Uterus (tissue), 4 donors: Measurements from ENCODE around the gene TIGD3. TPM values are rescaled to one million over a fixed set of nuclear protein-coding genes. Genes with fewer than 3 reads are reported as not detected.

Source experiments
- DNase-seq, 2 donors: peaks; one replicate each; pipeline ENCODE4 v3.0.0-alpha.2; 2019 to 2020
- H3K27ac ChIP-seq, 2 donors: fragments of 200-600 bp; sonication (generic); 1 replicate in 1 of 2; 2 replicates in 1 of 2; pipeline ENCODE4 v1.5.1; 2016 to 2018
- H3K27me3 ChIP-seq, 2 donors: fragments of 200-600 bp; sonication (generic); one replicate each; pipeline ENCODE4 v1.5.1; 2018 to 2019; ENCODE audit warnings: control low read depth in 1 of 2
- H3K36me3 ChIP-seq, 2 donors: fragments of 200-600 bp; sonication (generic); one replicate each; pipeline ENCODE4 v1.5.1; 2019; ENCODE audit warnings: control low read depth in 1 of 2
- H3K4me1 ChIP-seq, 2 donors: fragments of 200-600 bp; sonication (generic); one replicate each; pipeline ENCODE4 v1.5.1; 2018 to 2019; ENCODE audit warnings: control low read depth in 1 of 2
- H3K4me3 ChIP-seq, 2 donors: fragments of 200-600 bp; sonication (generic); 1 replicate in 1 of 2; 2 replicates in 1 of 2; pipeline ENCODE4 v1.5.1; 2018 to 2019; ENCODE audit warnings: mild to moderate bottlenecking in 1 of 2
- H3K9me3 ChIP-seq, 2 donors: fragments of 200-600 bp; sonication (generic); one replicate each; pipeline ENCODE4 v1.5.1; 2019; ENCODE audit warnings: control low read depth in 1 of 2
- POLR2A ChIP-seq, 2 donors: fragments of 450-650 bp; IDR thresholded peaks; one replicate each; pipeline ENCODE4 v1.6.1; 2016; ENCODE audit warnings: antibody characterized with exemption in 2 of 2, mild to moderate bottlenecking in 1 of 2, moderate library complexity in 1 of 2
- intact Hi-C: fragments of 100-400 bp; cut with DNase I; formaldehyde crosslinking; loops from one replicate; pipeline ENCODE4 v1.15.1; 2023; ENCODE audit warnings: low total_unique reads
- total RNA-seq, 4 donors: library from RNA; depleted of rRNA in 3 of 4; stranded (reverse); fragments of >200 nt in 3 of 4; gene quantifications; one replicate each; pipeline versions ENCODE4 v1.1.0 to v1.2.4, GENCODE V29; 2014 to 2023
- TF ChIP-seq, protein P1 (sequence below), 4 experiments: fragments of 200-600 bp in 2 of 4; fragments of 450-650 bp in 2 of 4; sonication (generic) in 2 of 4; IDR thresholded peaks; one replicate each; pipeline ENCODE4 v1.5.1; 2016 to 2019; ENCODE audit warnings: antibody characterized with exemption in 4 of 4, mild to moderate bottlenecking in 2 of 4, moderate library complexity in 1 of 4
- donor health status: DM: yes; HTN: yes; CAD: no.

TIGD3 gene
- total RNA-seq, 4 donors from 2014 or later: under 0.01 to 0.35 TPM; not detected in 2

DNA sequence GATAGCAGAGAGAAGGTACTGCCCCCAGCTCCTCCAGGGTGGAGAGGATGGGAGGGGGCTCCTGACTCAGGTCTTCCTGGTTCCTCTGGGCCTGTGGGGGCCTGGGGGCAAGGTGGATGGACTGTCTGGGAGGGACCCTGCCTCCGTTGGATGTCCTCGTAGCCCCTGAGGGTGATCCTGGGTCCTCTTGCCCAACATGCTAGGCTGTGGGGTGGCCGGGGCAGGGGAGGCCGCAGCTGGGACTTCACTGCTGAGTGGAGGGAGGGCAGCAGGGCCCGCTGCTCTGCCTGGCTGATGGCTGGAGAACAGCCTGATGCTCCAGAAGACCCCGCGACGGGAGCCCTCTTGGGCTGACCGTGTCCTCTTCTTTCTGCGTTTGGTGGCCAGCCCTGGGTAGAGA, 45.3 kb downstream of the TIGD3 start:
- Histone ChIP-seq H3K4me3 (no peak overlapping the region), H3K27ac (no peak overlapping the region), H3K9me3 (no peaks in the 10 kb centered on the region), H3K27me3 (no peaks in the 10 kb centered on the region), H3K36me3 (no peaks in the 10 kb centered on the region), H3K4me1 (no peaks in the 10 kb centered on the region)
- DNase-seq: no peak
- TF ChIP-seq POLR2A (IDR thresholded peaks at IDR 0.05): no peak
- TF ChIP-seq, protein P1, sequence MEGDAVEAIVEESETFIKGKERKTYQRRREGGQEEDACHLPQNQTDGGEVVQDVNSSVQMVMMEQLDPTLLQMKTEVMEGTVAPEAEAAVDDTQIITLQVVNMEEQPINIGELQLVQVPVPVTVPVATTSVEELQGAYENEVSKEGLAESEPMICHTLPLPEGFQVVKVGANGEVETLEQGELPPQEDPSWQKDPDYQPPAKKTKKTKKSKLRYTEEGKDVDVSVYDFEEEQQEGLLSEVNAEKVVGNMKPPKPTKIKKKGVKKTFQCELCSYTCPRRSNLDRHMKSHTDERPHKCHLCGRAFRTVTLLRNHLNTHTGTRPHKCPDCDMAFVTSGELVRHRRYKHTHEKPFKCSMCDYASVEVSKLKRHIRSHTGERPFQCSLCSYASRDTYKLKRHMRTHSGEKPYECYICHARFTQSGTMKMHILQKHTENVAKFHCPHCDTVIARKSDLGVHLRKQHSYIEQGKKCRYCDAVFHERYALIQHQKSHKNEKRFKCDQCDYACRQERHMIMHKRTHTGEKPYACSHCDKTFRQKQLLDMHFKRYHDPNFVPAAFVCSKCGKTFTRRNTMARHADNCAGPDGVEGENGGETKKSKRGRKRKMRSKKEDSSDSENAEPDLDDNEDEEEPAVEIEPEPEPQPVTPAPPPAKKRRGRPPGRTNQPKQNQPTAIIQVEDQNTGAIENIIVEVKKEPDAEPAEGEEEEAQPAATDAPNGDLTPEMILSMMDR (IDR thresholded peaks at IDR 0.05): no peak
- intact Hi-C loops: no loop called here

DNA sequence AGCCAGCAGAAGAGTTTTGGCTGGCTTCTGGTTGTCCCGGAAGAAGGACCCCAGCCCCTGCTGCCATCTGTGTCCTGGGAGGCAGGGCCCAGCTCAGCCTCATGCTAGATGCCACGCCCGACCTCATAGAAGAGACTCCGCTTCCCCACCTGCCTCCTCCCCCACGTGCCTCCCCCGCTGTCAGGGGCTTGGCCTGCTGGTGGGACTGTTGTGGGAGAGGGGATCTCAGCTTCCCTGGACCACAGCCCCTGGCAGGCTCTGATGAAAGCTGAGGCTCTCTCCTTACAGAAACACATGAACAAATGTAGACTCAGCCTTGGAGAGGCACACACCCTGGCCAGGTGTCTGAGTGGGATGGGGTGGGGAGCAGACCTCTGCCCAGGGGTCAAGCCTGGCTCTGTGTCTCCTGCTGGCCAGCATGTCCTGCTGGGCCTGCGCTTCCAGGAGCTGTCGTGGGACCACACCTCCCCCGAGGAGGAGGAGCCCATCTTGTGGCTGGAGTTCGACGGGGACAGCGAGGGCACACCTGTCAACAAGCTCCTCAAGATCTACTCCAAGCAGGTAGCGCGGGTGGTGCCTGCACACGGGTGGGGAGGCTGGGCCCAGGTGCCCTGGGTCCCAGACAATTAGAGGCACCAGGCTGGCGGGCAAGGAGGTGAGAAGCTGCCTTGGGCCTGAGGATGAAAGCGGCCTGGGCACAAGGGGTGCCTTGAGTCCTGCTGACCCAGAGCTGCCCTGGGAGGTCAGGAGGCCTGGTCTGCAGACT, 45.9 kb downstream of the TIGD3 start:
- Histone ChIP-seq H3K9me3 (no peaks in the 10 kb centered on the region), H3K4me3 (no peak overlapping the region), H3K27me3 (no peaks in the 10 kb centered on the region), H3K36me3 (no peaks in the 10 kb centered on the region), H3K4me1 (no peaks in the 10 kb centered on the region), H3K27ac (no peak overlapping the region)
- intact Hi-C loops: no loop called here
- TF ChIP-seq, protein P1 (IDR thresholded peaks at IDR 0.05): no peak
- TF ChIP-seq POLR2A (IDR thresholded peaks at IDR 0.05): no peak
- no peak for DNase-seq

DNA sequence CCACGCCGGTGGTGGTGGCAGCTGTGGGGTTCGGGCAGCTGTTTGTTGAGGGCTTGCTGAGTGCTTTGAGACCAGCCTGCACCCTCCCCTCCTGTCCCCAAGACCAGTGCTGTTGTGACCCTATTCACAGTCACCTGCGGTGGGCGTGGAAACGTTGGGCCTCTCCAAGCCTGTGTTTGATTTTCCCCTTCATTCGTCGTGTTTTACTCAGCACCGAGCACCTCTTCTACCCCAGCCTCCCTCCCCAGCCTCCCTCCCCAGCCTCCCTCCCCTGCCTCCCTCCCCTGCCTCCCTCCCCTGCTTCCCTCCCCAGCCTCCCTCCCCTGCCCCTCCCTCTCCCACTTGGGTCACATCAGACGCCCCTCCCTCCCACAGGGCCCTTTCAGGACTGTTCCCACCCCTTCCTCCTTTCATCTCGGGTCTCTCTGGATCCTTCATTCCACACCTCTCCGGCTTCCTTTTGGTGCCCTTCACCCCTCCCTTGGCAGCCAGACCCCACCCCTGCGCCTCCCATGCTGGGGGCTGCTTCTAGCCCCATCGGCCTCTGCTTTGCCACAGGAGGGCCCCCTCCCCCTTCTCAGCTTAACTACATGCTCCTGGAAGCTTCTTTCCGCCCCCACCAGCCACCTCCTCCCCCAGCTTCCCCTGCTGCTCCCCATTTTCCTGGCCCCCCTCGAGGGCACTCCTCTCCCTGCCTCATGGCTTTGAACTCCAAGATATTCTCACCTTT, 46.7 kb downstream of the TIGD3 start:
- TF ChIP-seq POLR2A (IDR thresholded peaks at IDR 0.05): no peak
- TF ChIP-seq, protein P1 (IDR thresholded peaks at IDR 0.05): no peak
- intact Hi-C loops: no loop called here
- Histone ChIP-seq H3K27ac (no peak overlapping the region), H3K9me3 (no peaks in the 10 kb centered on the region), H3K4me3 (no peak overlapping the region), H3K36me3 (no peaks in the 10 kb centered on the region), H3K4me1 (no peaks in the 10 kb centered on the region), H3K27me3 (no peaks in the 10 kb centered on the region)
- no peak for DNase-seq

DNA sequence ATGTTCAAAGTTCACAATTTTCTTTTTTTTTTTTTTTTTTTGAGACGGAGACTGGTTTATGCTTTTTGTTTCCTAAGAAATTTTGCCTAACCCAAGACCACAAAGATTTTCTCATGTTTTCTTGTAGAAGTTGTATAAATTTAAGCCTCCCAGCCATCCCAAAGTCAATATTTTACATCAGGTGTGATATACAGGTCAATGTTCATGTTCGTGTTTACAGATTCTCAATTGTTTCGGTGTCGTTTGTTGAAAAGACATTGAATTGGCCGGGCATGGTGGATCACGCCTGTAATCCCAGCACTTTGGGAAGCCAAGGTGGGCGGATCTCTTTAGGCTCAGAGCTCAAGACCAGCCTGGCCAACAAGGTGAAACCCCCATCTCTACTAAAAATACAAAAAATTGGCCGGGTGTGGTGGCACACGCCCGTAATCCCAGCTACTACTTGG, 47.3 kb downstream of the TIGD3 start:
- intact Hi-C loops: no loop called here
- DNase-seq: no peak
- Histone ChIP-seq H3K27ac (no peak overlapping the region), H3K27me3 (no peaks in the 10 kb centered on the region), H3K4me3 (no peak overlapping the region), H3K9me3 (no peaks in the 10 kb centered on the region), H3K36me3 (no peaks in the 10 kb centered on the region), H3K4me1 (no peaks in the 10 kb centered on the region)
- no peak for TF ChIP-seq POLR2A (IDR thresholded peaks at IDR 0.05)
- TF ChIP-seq, protein P1 (IDR thresholded peaks at IDR 0.05): no peak

DNA sequence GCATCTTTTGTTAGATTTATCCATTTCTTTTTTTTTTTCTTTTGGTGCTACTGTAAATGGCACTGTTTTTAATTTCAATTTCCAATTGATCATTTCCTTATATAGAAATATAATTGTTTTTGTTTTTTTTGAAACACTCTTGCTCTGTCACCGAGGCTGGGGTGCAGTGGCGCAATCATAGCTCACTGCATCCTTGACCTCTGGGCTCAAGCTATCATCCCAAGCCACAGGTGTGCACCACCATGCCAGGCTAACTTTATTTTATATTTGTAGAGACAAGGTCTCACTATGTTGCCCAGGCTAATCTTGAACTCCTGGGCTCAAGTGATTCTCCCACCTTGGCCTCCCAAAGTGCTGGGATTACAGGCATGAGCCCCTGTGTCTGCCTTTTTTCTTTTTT, 48.2 kb downstream of the TIGD3 start:
- Histone ChIP-seq H3K9me3 (no peaks in the 10 kb centered on the region), H3K4me3 (no peak overlapping the region), H3K36me3 (no peaks in the 10 kb centered on the region), H3K4me1 (no peaks in the 10 kb centered on the region), H3K27me3 (no peaks in the 10 kb centered on the region), H3K27ac (no peak overlapping the region)
- TF ChIP-seq POLR2A (IDR thresholded peaks at IDR 0.05): no peak
- TF ChIP-seq, protein P1 (IDR thresholded peaks at IDR 0.05): no peak
- no peak for DNase-seq
- intact Hi-C loops: no loop called here
